Mesenchymal stem cell (in vitro differentiated cells and primary cell): Measurements from ENCODE around the gene MTLN.
"Not testable (repeated sequence)": the region's sequence is repeated elsewhere in the genome, so short reads cannot be mapped to it uniquely, and the experiment has no call there.

ENCODE experiments used
- DNase-seq: peaks from one replicate; pipeline ENCODE4 v3.0.0-alpha.2; 2013
- H2AFZ ChIP-seq: one replicate; pipeline ENCODE4 v1.6.1; 2013; ENCODE audit warnings: low read depth, mild to moderate bottlenecking, control low read depth, inconsistent platforms, low read length, moderate library complexity
- H2AK5ac ChIP-seq: 2 replicates; pipeline ENCODE4 v1.6.1; 2013; ENCODE audit warnings: low read length, moderate library complexity, mild to moderate bottlenecking, inconsistent platforms; ENCODE audit not compliant: severe bottlenecking
- H2BK120ac ChIP-seq: one replicate; pipeline ENCODE4 v1.6.1; 2013; ENCODE audit warnings: low read depth, mild to moderate bottlenecking, inconsistent platforms, low read length, moderate library complexity
- H2BK12ac ChIP-seq, 2 experiments: one replicate each; pipeline ENCODE4 v1.6.1; 2013; ENCODE audit warnings: inconsistent platforms in 2 of 2, low read length in 2 of 2, mild to moderate bottlenecking in 2 of 2, moderate library complexity in 2 of 2, control low read depth in 1 of 2
- H2BK15ac ChIP-seq: one replicate; pipeline ENCODE4 v1.6.1; 2013; ENCODE audit warnings: mild to moderate bottlenecking, low read depth, inconsistent platforms; ENCODE audit not compliant: poor library complexity, severe bottlenecking
- H2BK5ac ChIP-seq: 2 replicates; pipeline ENCODE4 v1.6.1; 2013; ENCODE audit warnings: low read depth, mild to moderate bottlenecking, low read length, control low read depth, inconsistent platforms; ENCODE audit not compliant: poor library complexity, severe bottlenecking
- H3K14ac ChIP-seq, 2 experiments: one replicate each; pipeline ENCODE4 v1.6.1; 2013; ENCODE audit warnings: inconsistent platforms in 2 of 2, low read length in 2 of 2, control low read depth in 1 of 2, mild to moderate bottlenecking in 1 of 2, moderate library complexity in 1 of 2
- H3K18ac ChIP-seq, 2 experiments: one replicate each; pipeline ENCODE4 v1.6.1; 2013; ENCODE audit warnings: inconsistent platforms in 2 of 2, low read length in 2 of 2, control low read depth in 1 of 2, low read depth in 1 of 2, mild to moderate bottlenecking in 1 of 2
- H3K23ac ChIP-seq, 2 experiments: one replicate each; pipeline ENCODE4 v1.6.1; 2013; ENCODE audit warnings: inconsistent platforms in 2 of 2, low read length in 2 of 2, mild to moderate bottlenecking in 2 of 2, moderate library complexity in 2 of 2, control low read depth in 1 of 2
- H3K27ac ChIP-seq: 2 replicates; pipeline ENCODE4 v1.5.1; 2013; ENCODE audit warnings: mild to moderate bottlenecking, moderate library complexity, low read length, control low read depth, inconsistent platforms; ENCODE audit not compliant: poor library complexity, severe bottlenecking
- H3K27me3 ChIP-seq, 2 experiments: 2 replicates each; pipeline versions ENCODE4 v1.6.1 to v1.7.0; 2013; ENCODE audit warnings: low read length in 2 of 2, mild to moderate bottlenecking in 2 of 2, moderate library complexity in 2 of 2, control low read depth in 1 of 2, inconsistent platforms in 1 of 2; ENCODE audit not compliant: control insufficient read depth in 1 of 2, insufficient read depth in 1 of 2
- H3K36me3 ChIP-seq, 2 experiments: 2 replicates each; pipeline versions ENCODE4 v1.6.1 to v1.7.0; 2013; ENCODE audit warnings: low read length in 2 of 2, control low read depth in 1 of 2, inconsistent platforms in 1 of 2, low read depth in 1 of 2, mild to moderate bottlenecking in 1 of 2; ENCODE audit not compliant: insufficient read depth in 2 of 2, control insufficient read depth in 1 of 2
- H3K4ac ChIP-seq, 2 experiments: one replicate each; pipeline ENCODE4 v1.6.1; 2013; ENCODE audit warnings: inconsistent platforms in 2 of 2, low read length in 2 of 2, mild to moderate bottlenecking in 2 of 2, moderate library complexity in 2 of 2, control low read depth in 1 of 2, low read depth in 1 of 2
- H3K4me1 ChIP-seq: 2 replicates; pipeline ENCODE4 v1.6.1; 2013; ENCODE audit warnings: low read depth, low read length, control low read depth; ENCODE audit not compliant: control insufficient read depth, insufficient read depth
- H3K4me2 ChIP-seq: 2 replicates; pipeline ENCODE4 v1.6.1; 2013; ENCODE audit warnings: low read length, mild to moderate bottlenecking, inconsistent platforms; ENCODE audit not compliant: poor library complexity, severe bottlenecking
- H3K4me3 ChIP-seq, 2 experiments: 2 replicates each; pipeline versions ENCODE4 v1.5.1 to v1.7.0; 2013; ENCODE audit warnings: low read length in 2 of 2, mild to moderate bottlenecking in 2 of 2, control low read depth in 1 of 2, low read depth in 1 of 2; ENCODE audit not compliant: insufficient read depth in 1 of 2
- H3K79me1 ChIP-seq: replicated peaks from 2 replicates; pipeline ENCODE4 v1.6.1; 2013; ENCODE audit warnings: mild to moderate bottlenecking, control low read depth, low read length, inconsistent platforms; ENCODE audit not compliant: poor library complexity, severe bottlenecking
- H3K9ac ChIP-seq: 2 replicates; pipeline ENCODE4 v1.7.0; 2013; ENCODE audit warnings: mild to moderate bottlenecking, low read length, moderate library complexity
- H3K9me3 ChIP-seq: 2 replicates; pipeline ENCODE4 v1.7.0; 2013; ENCODE audit warnings: mild to moderate bottlenecking, low read length; ENCODE audit not compliant: control insufficient read depth
- H4K8ac ChIP-seq: one replicate; pipeline ENCODE4 v1.6.1; 2013; ENCODE audit warnings: inconsistent platforms, mild to moderate bottlenecking, low read length, moderate library complexity
- H4K91ac ChIP-seq: one replicate; pipeline ENCODE4 v1.6.1; 2013; ENCODE audit warnings: mild to moderate bottlenecking, low read length, inconsistent platforms
- WGBS: methylation state at CpG from one replicate; pipeline ENCODE4 v1.1.7; 2013; ENCODE audit warnings: mixed read lengths; 5-methylcytosine and 5-hydroxymethylcytosine counted together

Gene MTLN

DNA sequence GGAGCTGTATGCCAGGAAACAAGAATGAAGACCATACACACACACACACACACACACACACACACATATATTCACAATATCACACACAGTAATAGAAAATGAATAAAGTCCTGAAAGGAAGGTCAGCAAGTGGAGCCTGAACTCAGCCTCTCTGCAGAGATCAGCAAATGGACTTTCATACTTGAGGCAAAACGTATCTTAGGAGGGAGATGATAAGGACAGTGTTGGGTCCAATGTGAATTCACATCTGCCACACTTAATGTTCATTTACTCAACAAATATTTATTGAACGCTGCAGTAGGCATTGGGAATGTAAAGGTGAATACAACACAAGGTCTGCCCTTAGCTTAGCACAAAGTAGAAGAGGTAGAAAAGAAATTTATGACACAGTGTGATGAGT lies 2.7 kb upstream of the MTLN start:
- peaks cover 3% of the 10 kb centered on the region in 2 experiments for H3K36me3 ChIP-seq
- H3K18ac ChIP-seq, result no peak overlapping the region
- no peak overlapping the region for H2AFZ ChIP-seq
- H3K4me2 ChIP-seq, result no peak overlapping the region
- no peaks in the 10 kb centered on the region for H3K9me3 ChIP-seq
- H3K23ac ChIP-seq, result no peak overlapping the region
- no peak overlapping the region for H3K4me3 ChIP-seq
- peaks cover 7% of the 10 kb centered on the region for H3K79me1 ChIP-seq
- H4K91ac ChIP-seq, result no peak overlapping the region
- 100% methylated on average over 1 of the region's 2 CpGs for WGBS
- no peak for DNase-seq
- no peak overlapping the region for H3K27ac ChIP-seq
- H3K14ac ChIP-seq, result no peak overlapping the region
- no peak overlapping the region for H2BK12ac ChIP-seq
- H2BK120ac ChIP-seq, result no peak overlapping the region
- H3K4ac ChIP-seq, result no peak overlapping the region
- peaks cover 29 to 46% of the 10 kb centered on the region in 2 experiments for H3K27me3 ChIP-seq
- H2BK5ac ChIP-seq, result no peak overlapping the region
- H3K9ac ChIP-seq, result no peak overlapping the region
- H3K4me1 ChIP-seq, result no peaks in the 10 kb centered on the region
- H2AK5ac ChIP-seq, result no peak overlapping the region
- no peak overlapping the region for H4K8ac ChIP-seq
- no peak overlapping the region for H2BK15ac ChIP-seq

- not testable (repeated sequence) for H4K8ac ChIP-seq, H3K9me3 ChIP-seq, H3K23ac ChIP-seq, H2AFZ ChIP-seq, H3K4me1 ChIP-seq, H2BK5ac ChIP-seq, H3K27ac ChIP-seq, H3K4ac ChIP-seq, H3K14ac ChIP-seq, H3K9ac ChIP-seq, H2BK12ac ChIP-seq, H3K4me2 ChIP-seq, H2BK15ac ChIP-seq, H2AK5ac ChIP-seq, H3K18ac ChIP-seq, H4K91ac ChIP-seq, H3K4me3 ChIP-seq, H2BK120ac ChIP-seq, DNase-seq
- H3K27me3 ChIP-seq, result peaks cover 29 to 31% of the 10 kb centered on the region in 2 experiments
- 100% methylated on average over 2 of the region's 3 CpGs for WGBS
- H3K36me3 ChIP-seq, result peaks cover 3 to 15% of the 10 kb centered on the region in 2 experiments
- H3K79me1 ChIP-seq, result peaks cover 11% of the 10 kb centered on the region
Measured at GRCh38 chr2:110213522-110213921, 1.2 kb upstream of the MTLN start.

GRCh38 chr2:110205660-110206455 lies 6.5 kb downstream of the MTLN start:
- H3K4me1 ChIP-seq, result peaks cover 3% of the 10 kb centered on the region
- H3K9me3 ChIP-seq, result no peaks in the 10 kb centered on the region
- no peak overlapping the region for H3K14ac ChIP-seq
- H3K18ac ChIP-seq, result no peak overlapping the region
- DNase-seq, result peak; percentile 14
- H3K27me3 ChIP-seq, result no peaks in the 10 kb centered on the region
- H2AK5ac ChIP-seq, result no peak overlapping the region
- no peak overlapping the region for H2BK5ac ChIP-seq
- peak overlapping the region in 1 of 2 experiments; percentile 93 for H3K4me3 ChIP-seq
- H3K27ac ChIP-seq, result no peak overlapping the region
- no peak overlapping the region for H4K91ac ChIP-seq
- H2AFZ ChIP-seq, result no peak overlapping the region
- H3K4me2 ChIP-seq, result no peak overlapping the region
- H3K4ac ChIP-seq, result no peak overlapping the region
- no peak overlapping the region for H4K8ac ChIP-seq
- WGBS, result 100% methylated on average over 1 of the region's 3 CpGs
- H2BK12ac ChIP-seq, result no peak overlapping the region
- H3K9ac ChIP-seq, result peak overlapping the region; percentile 96
- H3K23ac ChIP-seq, result no peak overlapping the region
- no peak overlapping the region for H2BK120ac ChIP-seq
- no peak overlapping the region for H2BK15ac ChIP-seq
- H3K79me1 ChIP-seq, result peaks cover 10% of the 10 kb centered on the region
- H3K36me3 ChIP-seq, result peaks cover 1 to 19% of the 10 kb centered on the region in 2 experiments

- peak within 1 kb of the TSS; percentile 91 for H2AFZ ChIP-seq
- peaks cover 3% of the 10 kb centered on the region for H3K4me1 ChIP-seq
- no peaks in the 10 kb centered on the region for H3K27me3 ChIP-seq
- H3K79me1 ChIP-seq, result peaks cover 8% of the 10 kb centered on the region
- peak within 1 kb of the TSS; percentile 91 to 93 for H3K4me3 ChIP-seq
- peaks cover 0 to 12% of the 10 kb centered on the region in 2 experiments for H3K36me3 ChIP-seq
- no peak within 1 kb of the TSS for H2AK5ac ChIP-seq
- no peak within 1 kb of the TSS for H3K4ac ChIP-seq
- H4K91ac ChIP-seq, result peak within 1 kb of the TSS; percentile 39
- no peak within 1 kb of the TSS for H3K23ac ChIP-seq
- peak within 1 kb of the TSS; percentile 99 for H4K8ac ChIP-seq
- WGBS, result 4% methylated on average over 38 of the region's 43 CpGs
- peak within 1 kb of the TSS in 1 of 2 experiments; percentile 45 for H3K14ac ChIP-seq
- peak within 1 kb of the TSS; percentile 96 for H3K9ac ChIP-seq
- H3K18ac ChIP-seq, result peak within 1 kb of the TSS; percentile 43 to 84
- no peaks in the 10 kb centered on the region for H3K9me3 ChIP-seq
- H2BK12ac ChIP-seq, result no peak within 1 kb of the TSS
- H2BK15ac ChIP-seq, result peak within 1 kb of the TSS; percentile 83
- H3K4me2 ChIP-seq, result peak within 1 kb of the TSS; percentile 97
- no peak within 1 kb of the TSS for H2BK120ac ChIP-seq
- no peak within 1 kb of the TSS for H3K27ac ChIP-seq
- no peak within 1 kb of the TSS for H2BK5ac ChIP-seq
- DNase-seq, result peak; percentile 88
Measured at GRCh38 chr2:110204408-110205385, 7.7 kb downstream of the MTLN start, which contains the start of gene NPHP1. TSS of gene NPHP1 (minus strand) at chr2:110205013. CDS start at chr2:110204968, 45 bp downstream.
